ENCODE measurements around the gene PRUNE2. TPM values are rescaled to one million over a fixed set of nuclear protein-coding genes. Genes with fewer than 3 reads are reported as not detected.

PRUNE2 gene
- total RNA-seq, 1 donor from 2014 or later, result under 0.01 TPM

DNA sequence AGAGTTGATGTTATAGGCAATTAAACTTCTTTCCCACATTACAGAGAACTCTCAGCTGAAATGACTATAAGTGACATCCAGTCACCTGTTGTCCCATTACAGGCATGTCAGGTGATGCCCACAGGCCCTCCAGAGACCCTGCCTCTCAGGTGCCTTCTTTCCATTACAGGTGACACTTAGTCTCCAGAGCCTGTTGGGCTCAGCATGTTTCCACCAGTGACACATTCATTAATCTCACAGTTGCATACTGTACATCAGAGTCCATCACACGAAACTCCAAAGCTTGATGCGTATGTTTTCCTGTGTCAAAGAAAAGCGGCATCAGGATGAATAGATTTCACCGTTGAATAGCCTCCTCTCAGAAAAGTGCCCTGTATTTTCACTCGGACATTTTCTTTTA lies 14.6 kb downstream of the PRUNE2 start:
- H3K4me3 ChIP-seq (ENCODE audit: low read depth, low read length), result no peak overlapping the region
- H3K36me3 ChIP-seq (ENCODE audit: control insufficient read depth, insufficient read depth, low read length), result no peaks in the 10 kb centered on the region
- DNase-seq (ENCODE audit: low read depth), result no peak
- H3K27me3 ChIP-seq (ENCODE audit: control insufficient read depth, insufficient read depth, low read length), result peaks cover 3% of the 10 kb centered on the region
- FAIRE-seq, result peak; percentile 77
- TF ChIP-seq CTCF (IDR thresholded peaks at IDR 0.05; ENCODE audit: insufficient read depth, low read length, severe bottlenecking), result no peak

GRCh38 chr9:76887951-76888350 lies 18.0 kb downstream of the PRUNE2 start:
- H3K27me3 ChIP-seq (ENCODE audit: control insufficient read depth, insufficient read depth, low read length), result peaks cover 3% of the 10 kb centered on the region
- DNase-seq (ENCODE audit: low read depth) (no peak), FAIRE-seq (no peak)
- H3K36me3 ChIP-seq (ENCODE audit: control insufficient read depth, insufficient read depth, low read length), result no peaks in the 10 kb centered on the region
- H3K4me3 ChIP-seq (ENCODE audit: low read depth, low read length), result no peak overlapping the region
- TF ChIP-seq CTCF (IDR thresholded peaks at IDR 0.05; ENCODE audit: insufficient read depth, low read length, severe bottlenecking), result no peak

DNA sequence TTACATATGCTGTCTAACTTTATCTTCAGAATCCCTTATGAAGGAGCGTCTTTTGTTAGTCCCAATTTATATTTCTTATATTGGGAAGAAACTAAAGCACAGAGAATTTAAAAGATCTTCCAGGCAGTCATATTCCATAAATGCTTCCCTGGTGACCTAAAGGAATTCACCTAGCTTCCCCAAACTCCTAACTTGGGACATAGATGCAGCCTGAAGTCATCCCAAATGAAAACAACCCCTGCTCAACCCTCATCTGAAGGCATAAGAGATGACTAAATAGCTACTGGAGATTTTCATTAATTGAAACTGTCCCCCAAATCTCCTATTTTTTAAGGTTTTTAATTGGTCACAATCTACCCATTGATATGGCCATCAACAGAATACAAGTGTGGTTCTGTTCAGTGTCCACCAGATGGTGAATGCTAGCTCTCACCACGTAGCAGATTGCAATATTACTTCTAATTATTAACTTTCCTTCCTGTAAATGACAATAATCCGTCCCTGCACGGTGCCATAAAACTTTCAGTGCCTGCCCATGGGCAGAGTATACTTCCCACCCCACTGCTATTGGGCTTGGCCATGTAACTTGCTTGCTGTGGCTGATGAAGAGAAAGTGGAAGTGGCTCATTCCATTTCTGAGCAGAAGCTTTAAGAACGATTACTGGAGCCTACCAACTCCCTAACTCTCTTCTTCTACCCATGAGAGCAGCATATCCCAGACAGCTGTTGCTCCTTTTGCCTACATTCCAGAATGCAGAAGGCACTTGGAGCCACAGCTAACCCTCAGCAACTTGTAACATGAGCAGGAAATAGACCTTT lies 18.7 kb downstream of the PRUNE2 start:
- FAIRE-seq, result no peak
- Histone ChIP-seq H3K4me3 (ENCODE audit: low read depth, low read length) (no peak overlapping the region), H3K27me3 (ENCODE audit: control insufficient read depth, insufficient read depth, low read length) (peaks cover 3% of the 10 kb centered on the region), H3K36me3 (ENCODE audit: control insufficient read depth, insufficient read depth, low read length) (no peaks in the 10 kb centered on the region)
- TF ChIP-seq CTCF (IDR thresholded peaks at IDR 0.05; ENCODE audit: insufficient read depth, low read length, severe bottlenecking), result no peak
- no peak for DNase-seq (ENCODE audit: low read depth)

DNA sequence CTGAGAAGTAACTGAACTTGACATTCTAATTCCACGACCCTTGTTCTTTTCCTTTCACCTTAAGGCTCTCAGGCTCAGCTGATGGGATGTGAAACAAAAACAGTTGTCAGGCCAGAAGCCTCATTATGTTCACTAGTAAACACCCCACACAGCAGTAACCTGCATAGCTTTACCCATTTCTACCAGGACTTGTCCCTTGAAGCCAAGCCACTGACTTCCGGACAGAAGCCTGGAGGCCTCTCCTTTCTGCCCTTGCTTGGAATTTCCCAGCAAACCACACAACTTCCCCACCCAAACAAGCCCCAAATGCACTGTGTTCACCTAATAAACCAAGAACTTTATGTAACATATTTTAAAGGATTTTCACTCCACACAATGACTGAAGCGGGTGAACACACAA lies 19.6 kb downstream of the PRUNE2 start:
- Histone ChIP-seq H3K36me3 (ENCODE audit: control insufficient read depth, insufficient read depth, low read length) (no peaks in the 10 kb centered on the region), H3K4me3 (ENCODE audit: low read depth, low read length) (no peak overlapping the region), H3K27me3 (ENCODE audit: control insufficient read depth, insufficient read depth, low read length) (no peaks in the 10 kb centered on the region)
- TF ChIP-seq CTCF (IDR thresholded peaks at IDR 0.05; ENCODE audit: insufficient read depth, low read length, severe bottlenecking), result no peak
- DNase-seq (ENCODE audit: low read depth) (no peak), FAIRE-seq (no peak)

- TF ChIP-seq CTCF (IDR thresholded peaks at IDR 0.05; ENCODE audit: insufficient read depth, low read length, severe bottlenecking), result no peak
- H3K36me3 ChIP-seq (ENCODE audit: control insufficient read depth, insufficient read depth, low read length), result no peaks in the 10 kb centered on the region
- FAIRE-seq (no peak), DNase-seq (ENCODE audit: low read depth) (no peak)
- H3K27me3 ChIP-seq (ENCODE audit: control insufficient read depth, insufficient read depth, low read length), result no peaks in the 10 kb centered on the region
- H3K4me3 ChIP-seq (ENCODE audit: low read depth, low read length), result no peak overlapping the region
Measured at GRCh38 chr9:76884823-76885222, 21.1 kb downstream of the PRUNE2 start.

Data from bronchial epithelial cell (primary cell).